SJSA1 (cell line): ENCODE data around the gene DBNL. TPM values are rescaled to one million over a fixed set of nuclear protein-coding genes. Genes with fewer than 3 reads are reported as not detected.

Experiments used
- DNase-seq, 2 experiments: peaks; one replicate each; pipeline ENCODE4 v3.0.0-alpha.2; 2015 to 2020; ENCODE audit warnings: low spot score in 2 of 2, low read depth in 1 of 2
- H3K27ac ChIP-seq: fragments of 250-450 bp; sonication (Bioruptor Pico); 2 replicates; pipeline ENCODE4 v1.5.1; 2020; ENCODE audit warnings: mild to moderate bottlenecking, moderate library complexity
- H3K27me3 ChIP-seq: fragments of 250-450 bp; sonication (Bioruptor Pico); replicated peaks from 2 replicates; pipeline ENCODE4 v1.5.1; 2020; ENCODE audit warnings: mild to moderate bottlenecking, moderate library complexity
- H3K36me3 ChIP-seq: fragments of 250-450 bp; sonication (Bioruptor Pico); 2 replicates; pipeline ENCODE4 v1.5.1; 2020; ENCODE audit warnings: mild to moderate bottlenecking
- H3K4me1 ChIP-seq: fragments of 250-450 bp; sonication (Bioruptor Pico); replicated peaks from 2 replicates; pipeline ENCODE4 v1.6.1; 2021; ENCODE audit warnings: mild to moderate bottlenecking
- H3K4me3 ChIP-seq: fragments of 250-450 bp; sonication (Bioruptor Pico); 2 replicates; pipeline ENCODE4 v1.5.1; 2020; ENCODE audit warnings: mild to moderate bottlenecking
- H3K9me3 ChIP-seq: fragments of 250-450 bp; sonication (Bioruptor Pico); replicated peaks from 2 replicates; pipeline ENCODE4 v1.5.1; 2020; ENCODE audit warnings: mild to moderate bottlenecking
- total RNA-seq: library from RNA; depleted of rRNA; stranded (reverse); fragments of >200 nt; shearing (Covaris generic); gene quantifications from 2 replicates; pipeline ENCODE4 v1.2.3, GENCODE V29; 2014; rRNA removed

DBNL gene
- total RNA-seq, 1 experiment from 2014 or later: 183 TPM

GRCh38 chr7:44106311-44107065 is 62.0 kb downstream of the DBNL start:
- Histone ChIP-seq H3K27me3 (no peaks in the 10 kb centered on the region), H3K4me3 (no peak overlapping the region), H3K27ac (no peak overlapping the region), H3K4me1 (peaks cover 10% of the 10 kb centered on the region), H3K9me3 (no peaks in the 10 kb centered on the region), H3K36me3 (no peaks in the 10 kb centered on the region)
- no peak for DNase-seq

- no peak overlapping the region for H3K4me3 ChIP-seq
- DNase-seq: no peak
- no peaks in the 10 kb centered on the region for H3K27me3 ChIP-seq
- H3K9me3 ChIP-seq: no peaks in the 10 kb centered on the region
- H3K27ac ChIP-seq: no peak overlapping the region
- no peaks in the 10 kb centered on the region for H3K36me3 ChIP-seq
- peaks cover 10% of the 10 kb centered on the region for H3K4me1 ChIP-seq
These were observed 62.8 kb downstream of the DBNL start for GRCh38 chr7:44107116-44107960.

- peaks cover 10% of the 10 kb centered on the region for H3K4me1 ChIP-seq
- no peak for DNase-seq
- no peaks in the 10 kb centered on the region for H3K36me3 ChIP-seq
- H3K27ac ChIP-seq: no peak overlapping the region
- H3K9me3 ChIP-seq: no peaks in the 10 kb centered on the region
- H3K27me3 ChIP-seq: no peaks in the 10 kb centered on the region
- no peak overlapping the region for H3K4me3 ChIP-seq
These were observed 63.7 kb downstream of the DBNL start for GRCh38 chr7:44107961-44108767.

- H3K27ac ChIP-seq: no peak overlapping the region
- peaks cover 10% of the 10 kb centered on the region for H3K4me1 ChIP-seq
- no peak overlapping the region for H3K4me3 ChIP-seq
- DNase-seq: no peak
- H3K9me3 ChIP-seq: no peaks in the 10 kb centered on the region
- H3K27me3 ChIP-seq: no peaks in the 10 kb centered on the region
- peaks cover under 1% of the 10 kb centered on the region; the same call in 1 of the 2 replicates for H3K36me3 ChIP-seq
These were observed 64.6 kb downstream of the DBNL start for GRCh38 chr7:44108768-44109750.

- H3K4me1 ChIP-seq: peaks cover 8% of the 10 kb centered on the region
- DNase-seq: no peak
- H3K4me3 ChIP-seq: no peak overlapping the region
- H3K27ac ChIP-seq: no peak overlapping the region
- no peaks in the 10 kb centered on the region for H3K9me3 ChIP-seq
- no peaks in the 10 kb centered on the region for H3K27me3 ChIP-seq
- peaks cover 10% of the 10 kb centered on the region for H3K36me3 ChIP-seq
These were observed 65.5 kb downstream of the DBNL start for GRCh38 chr7:44109991-44110390.

GRCh38 chr7:44110719-44111635 is 66.5 kb downstream of the DBNL start:
- Histone ChIP-seq H3K9me3 (no peaks in the 10 kb centered on the region), H3K4me3 (no peak overlapping the region), H3K36me3 (peaks cover 17% of the 10 kb centered on the region), H3K27me3 (no peaks in the 10 kb centered on the region), H3K4me1 (no peaks in the 10 kb centered on the region), H3K27ac (no peak overlapping the region)
- DNase-seq: no peak

Other genes with a start within 250 kb of the DBNL start
- gene MRPS24, start 175.2 kb upstream of the DBNL start, total RNA-seq: 146 and 224 TPM in 2 replicates
- 20.4 and 25.4 TPM in 2 replicates for gene URGCP, start 138.1 kb upstream of the DBNL start, total RNA-seq
- gene UBE2D4, start 118.3 kb upstream of the DBNL start, total RNA-seq: 12.1 and 13.0 TPM in 2 replicates
- not detected in 2 replicates for gene SPDYE1, start 46.8 kb upstream of the DBNL start, total RNA-seq
- 0.13 TPM in 1 of 2 replicates, not detected in the other for gene PGAM2, start 20.9 kb downstream of the DBNL start, total RNA-seq
- 5.4 and 10.7 TPM in 2 replicates for gene POLM, start 37.8 kb downstream of the DBNL start, total RNA-seq
- gene AEBP1, start 59.6 kb downstream of the DBNL start, total RNA-seq: not detected in 2 replicates
- 84.9 and 96.1 TPM in 2 replicates for gene POLD2, start 78.8 kb downstream of the DBNL start, total RNA-seq
- not detected in 2 replicates for gene MYL7, start 96.6 kb downstream of the DBNL start, total RNA-seq
- 0.13 and 1.6 TPM in 2 replicates for gene GCK, start 144.7 kb downstream of the DBNL start, total RNA-seq
- gene YKT6, start 156.3 kb downstream of the DBNL start, total RNA-seq: 51.3 and 111 TPM in 2 replicates